Measurements from ENCODE around the gene NTM.

- no peak for TF ChIP-seq POLR2A (IDR thresholded peaks at IDR 0.05)
- TF ChIP-seq CTCF (IDR thresholded peaks at IDR 0.05), result no peak
These were observed 262.6 kb downstream of the NTM start for GRCh38 chr11:131632971-131633370.

Measured in uterus (tissue), 2 donors.